Measurements from ENCODE around the gene DNASE2B. TPM values are rescaled to one million over a fixed set of nuclear protein-coding genes. Genes with fewer than 3 reads are reported as not detected.

DNASE2B gene
- total and polyA plus RNA-seq, 2 experiments from 2014 or later, result not detected

DNA sequence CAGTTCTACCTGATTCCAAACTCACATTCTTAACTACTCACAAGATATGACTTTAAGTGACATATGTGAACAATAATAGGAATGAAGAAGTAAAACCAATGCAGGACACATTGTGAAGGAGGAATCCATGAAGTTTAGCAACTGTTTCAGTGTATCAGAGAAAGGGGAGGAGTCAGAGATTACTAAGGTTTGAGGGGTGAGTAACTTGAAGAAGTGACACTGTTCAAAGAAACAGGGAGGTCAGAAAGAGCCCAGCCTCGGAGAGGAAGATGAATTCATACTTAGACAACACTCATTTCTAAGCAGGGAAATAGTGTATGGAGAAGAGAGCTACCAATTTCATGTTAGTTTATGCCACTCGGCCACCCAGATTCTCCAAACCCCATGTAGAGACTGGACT is 52.6 kb downstream of the DNASE2B start:
- no peak overlapping the region for H2AFZ ChIP-seq
- H3K27me3 ChIP-seq, result no peaks in the 10 kb centered on the region
- H3K4me1 ChIP-seq (ENCODE audit: insufficient read depth), result no peaks in the 10 kb centered on the region
- no peaks in the 10 kb centered on the region for H3K9me3 ChIP-seq (ENCODE audit: low read depth)
- WGBS (ENCODE audit: low lambda C conversion rate, missing lambda C conversion rate), result 81% methylated on average over 2 of the region's 2 CpGs
- H3K36me3 ChIP-seq (replicated peaks; ENCODE audit: insufficient read depth, low read depth), result no peaks in the 10 kb centered on the region
- no peaks in the 10 kb centered on the region for H3K79me2 ChIP-seq
- TF ChIP-seq EZH2phosphoT487 (IDR thresholded peaks at IDR 0.05; ENCODE audit: low read depth, severe bottlenecking, unreplicated experiment) (no peak), EZH2 (IDR thresholded peaks at IDR 0.05; ENCODE audit: borderline replicate concordance) (no peak)
- TF ChIP-seq, protein P1, sequence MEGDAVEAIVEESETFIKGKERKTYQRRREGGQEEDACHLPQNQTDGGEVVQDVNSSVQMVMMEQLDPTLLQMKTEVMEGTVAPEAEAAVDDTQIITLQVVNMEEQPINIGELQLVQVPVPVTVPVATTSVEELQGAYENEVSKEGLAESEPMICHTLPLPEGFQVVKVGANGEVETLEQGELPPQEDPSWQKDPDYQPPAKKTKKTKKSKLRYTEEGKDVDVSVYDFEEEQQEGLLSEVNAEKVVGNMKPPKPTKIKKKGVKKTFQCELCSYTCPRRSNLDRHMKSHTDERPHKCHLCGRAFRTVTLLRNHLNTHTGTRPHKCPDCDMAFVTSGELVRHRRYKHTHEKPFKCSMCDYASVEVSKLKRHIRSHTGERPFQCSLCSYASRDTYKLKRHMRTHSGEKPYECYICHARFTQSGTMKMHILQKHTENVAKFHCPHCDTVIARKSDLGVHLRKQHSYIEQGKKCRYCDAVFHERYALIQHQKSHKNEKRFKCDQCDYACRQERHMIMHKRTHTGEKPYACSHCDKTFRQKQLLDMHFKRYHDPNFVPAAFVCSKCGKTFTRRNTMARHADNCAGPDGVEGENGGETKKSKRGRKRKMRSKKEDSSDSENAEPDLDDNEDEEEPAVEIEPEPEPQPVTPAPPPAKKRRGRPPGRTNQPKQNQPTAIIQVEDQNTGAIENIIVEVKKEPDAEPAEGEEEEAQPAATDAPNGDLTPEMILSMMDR (IDR thresholded peaks at IDR 0.05; ENCODE audit: poor library complexity), result no peak
- no peak for DNase-seq (ENCODE audit: low spot score)
- H3K4me2 ChIP-seq, result no peak overlapping the region
- no peaks in the 10 kb centered on the region for H3K9me2 ChIP-seq (replicated peaks; ENCODE audit: insufficient read depth)
- no peaks in the 10 kb centered on the region for H4K20me1 ChIP-seq (ENCODE audit: insufficient read depth, poor library complexity, severe bottlenecking)
- H3K4me3 ChIP-seq, result no peak overlapping the region
- no peak overlapping the region for H3K27ac ChIP-seq

DNA sequence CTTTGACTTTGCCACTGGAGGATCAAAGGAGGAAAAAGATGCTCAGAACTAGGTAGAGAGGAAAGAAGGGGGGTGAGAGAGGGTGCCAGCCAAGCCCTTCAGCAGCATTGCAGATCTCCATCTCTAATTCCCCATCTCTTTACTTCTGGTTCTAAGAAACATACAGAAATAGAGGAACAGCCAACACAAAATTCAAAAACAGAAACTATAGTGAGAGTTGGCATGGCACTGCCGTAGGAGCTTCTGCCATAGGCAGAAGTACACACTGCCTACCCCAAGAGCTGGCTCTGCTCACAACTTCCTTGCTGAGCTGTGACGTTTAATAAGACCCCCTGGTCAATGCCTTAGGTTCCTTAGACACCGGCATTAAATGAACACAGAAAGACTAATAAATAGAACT is 54.2 kb downstream of the DNASE2B start:
- no peak overlapping the region for H3K4me3 ChIP-seq
- no peak for TF ChIP-seq EZH2 (IDR thresholded peaks at IDR 0.05; ENCODE audit: borderline replicate concordance)
- no peak for TF ChIP-seq EZH2phosphoT487 (IDR thresholded peaks at IDR 0.05; ENCODE audit: low read depth, severe bottlenecking, unreplicated experiment)
- TF ChIP-seq, protein P1 (IDR thresholded peaks at IDR 0.05; ENCODE audit: poor library complexity), result no peak
- WGBS (ENCODE audit: low lambda C conversion rate, missing lambda C conversion rate), result 62% methylated on average over 3 of the region's 3 CpGs

DNA sequence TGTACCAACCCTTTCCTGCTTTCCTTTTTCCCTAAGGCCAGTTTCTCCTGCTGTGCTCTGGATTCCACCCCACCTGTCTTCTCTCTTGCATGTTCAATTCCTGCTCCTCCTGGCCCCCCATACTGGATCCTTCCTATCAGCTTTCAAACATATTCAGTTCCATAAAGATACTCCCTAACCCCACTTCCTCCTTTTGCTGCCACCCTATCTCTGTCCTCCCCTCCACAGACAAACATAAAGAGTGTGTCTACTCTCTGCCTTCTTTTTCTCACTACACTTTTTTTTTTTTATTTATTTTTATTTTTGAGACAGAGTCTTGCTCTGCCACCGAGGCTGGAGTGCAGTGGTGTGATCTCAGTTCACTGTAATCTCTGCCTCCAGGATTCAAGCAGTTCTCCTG is 63.8 kb downstream of the DNASE2B start:
- H3K27me3 ChIP-seq, result peaks cover 24% of the 10 kb centered on the region
- 75% methylated on average over 1 of the region's 1 CpG for WGBS (ENCODE audit: low lambda C conversion rate, missing lambda C conversion rate)
- no peaks in the 10 kb centered on the region for H3K9me2 ChIP-seq (replicated peaks; ENCODE audit: insufficient read depth)
- no peak overlapping the region for H3K4me3 ChIP-seq
- H3K4me2 ChIP-seq, result no peak overlapping the region
- no peak for DNase-seq (ENCODE audit: low spot score)
- no peaks in the 10 kb centered on the region for H3K9me3 ChIP-seq (ENCODE audit: low read depth)
- no peaks in the 10 kb centered on the region for H3K79me2 ChIP-seq
- H2AFZ ChIP-seq, result no peak overlapping the region
- H4K20me1 ChIP-seq (ENCODE audit: insufficient read depth, poor library complexity, severe bottlenecking), result no peaks in the 10 kb centered on the region
- H3K4me1 ChIP-seq (ENCODE audit: insufficient read depth), result no peaks in the 10 kb centered on the region
- TF ChIP-seq EZH2phosphoT487 (IDR thresholded peaks at IDR 0.05; ENCODE audit: low read depth, severe bottlenecking, unreplicated experiment), result no peak
- H3K27ac ChIP-seq, result no peak overlapping the region
- H3K36me3 ChIP-seq (replicated peaks; ENCODE audit: insufficient read depth, low read depth), result no peaks in the 10 kb centered on the region

More for the DNA sequence above, 54.2 kb downstream of the DNASE2B start:
- Histone ChIP-seq H4K20me1 (ENCODE audit: insufficient read depth, poor library complexity, severe bottlenecking) (no peaks in the 10 kb centered on the region), H3K9me2 (replicated peaks; ENCODE audit: insufficient read depth) (no peaks in the 10 kb centered on the region), H3K4me1 (ENCODE audit: insufficient read depth) (no peaks in the 10 kb centered on the region), H3K36me3 (replicated peaks; ENCODE audit: insufficient read depth, low read depth) (no peaks in the 10 kb centered on the region), H3K27ac (no peak overlapping the region), H2AFZ (no peak overlapping the region), H3K9me3 (ENCODE audit: low read depth) (no peaks in the 10 kb centered on the region), H3K79me2 (no peaks in the 10 kb centered on the region), H3K4me2 (no peak overlapping the region), H3K27me3 (peaks cover 6% of the 10 kb centered on the region)
- DNase-seq (ENCODE audit: low spot score), result no peak

Other genes starting within 250 kb of the DNASE2B start
- gene SAMD13, start 96.8 kb upstream of the DNASE2B start, total RNA-seq, result 1.3 and 2.4 TPM in 2 replicates
- gene SAMD13, start 96.8 kb upstream of the DNASE2B start, polyA plus RNA-seq, result 0.88 and 2.6 TPM in 2 replicates
- gene RPF1, start 80.8 kb downstream of the DNASE2B start, total RNA-seq, result 31.7 and 35.3 TPM in 2 replicates
- 29.6 and 31.5 TPM in 2 replicates for gene RPF1, start 80.8 kb downstream of the DNASE2B start, polyA plus RNA-seq
- gene SPATA1, start 107.9 kb downstream of the DNASE2B start, total RNA-seq, result 0.90 and 2.6 TPM in 2 replicates
- 0.70 and 1.4 TPM in 2 replicates for gene SPATA1, start 107.9 kb downstream of the DNASE2B start, polyA plus RNA-seq
- gene GNG5, start 108.1 kb downstream of the DNASE2B start, total RNA-seq, result 131 and 145 TPM in 2 replicates
- gene GNG5, start 108.1 kb downstream of the DNASE2B start, polyA plus RNA-seq, result 542 and 573 TPM in 2 replicates
- gene CTBS, start 176.0 kb downstream of the DNASE2B start, total RNA-seq, result 20.3 and 25.4 TPM in 2 replicates
- 33.6 and 38.3 TPM in 2 replicates for gene CTBS, start 176.0 kb downstream of the DNASE2B start, polyA plus RNA-seq